ENCODE results near the gene URB1.

Gene URB1

GRCh38 chr21:32338209-32338921 is 54.4 kb downstream of the URB1 start:
- DNase-seq: no peak

GRCh38 chr21:32337206-32337605 is 55.6 kb downstream of the URB1 start:
- DNase-seq: no peak

- DNase-seq: no peak
Observed at GRCh38 chr21:32336711-32337110, 56.1 kb downstream of the URB1 start.

GRCh38 chr21:32335601-32336575 is 56.9 kb downstream of the URB1 start:
- no peak for DNase-seq

- no peak for DNase-seq
Observed at GRCh38 chr21:32334980-32335531, 57.8 kb downstream of the URB1 start.

GRCh38 chr21:32333953-32334673 is 58.7 kb downstream of the URB1 start:
- DNase-seq: no peak

GRCh38 chr21:32332463-32332951 is 60.3 kb downstream of the URB1 start:
- no peak for DNase-seq

- DNase-seq: no peak
Observed at GRCh38 chr21:32331444-32332305, 61.1 kb downstream of the URB1 start.

GRCh38 chr21:32330784-32331311 is 62.0 kb downstream of the URB1 start:
- DNase-seq: no peak

GRCh38 chr21:32329776-32330175 is 63.0 kb downstream of the URB1 start:
- no peak for DNase-seq

GRCh38 chr21:32329331-32329730 is 63.5 kb downstream of the URB1 start:
- no peak for DNase-seq

- DNase-seq: no peak
Observed at GRCh38 chr21:32328595-32328994, 64.2 kb downstream of the URB1 start.

GRCh38 chr21:32325706-32326105 is 67.1 kb downstream of the URB1 start:
- DNase-seq: no peak

GRCh38 chr21:32322676-32323075 is 70.1 kb downstream of the URB1 start:
- no peak for DNase-seq

GRCh38 chr21:32322103-32322502 is 70.7 kb downstream of the URB1 start:
- no peak for DNase-seq

- DNase-seq: no peak
Observed at GRCh38 chr21:32321480-32321879, 71.3 kb downstream of the URB1 start.

GRCh38 chr21:32320726-32321125 is 72.1 kb downstream of the URB1 start:
- no peak for DNase-seq

GRCh38 chr21:32320059-32320458 is 72.8 kb downstream of the URB1 start:
- DNase-seq: no peak

GRCh38 chr21:32319012-32319411 is 73.8 kb downstream of the URB1 start:
- DNase-seq: no peak

GRCh38 chr21:32317726-32318125 is 75.1 kb downstream of the URB1 start:
- DNase-seq: no peak

All from activated CD4-positive, alpha-beta T cell treated with anti-CD3 and anti-CD28 coated beads, Interleukin-2, amount 50 U/mL, for 4 hours (primary cell).